ENCODE measurements around the gene PLS1. TPM values are rescaled to one million over a fixed set of nuclear protein-coding genes. Genes with fewer than 3 reads are reported as not detected.

The PLS1 gene
- total RNA-seq, 1 experiment from 2014 or later, result 36.1 TPM

GRCh38 chr3:142657033-142657432 lies 60.8 kb downstream of the PLS1 start:
- H3K4me3 ChIP-seq (ENCODE audit: low read depth in 2 of 2, low read length in 2 of 2), result no peak overlapping the region
- CTCF ChIA-PET, result no interaction called here
- H3K9me3 ChIP-seq (ENCODE audit: control insufficient read depth, insufficient read depth, low read depth, low read length), result no peaks in the 10 kb centered on the region
- intact Hi-C loops (cut with micrococcal nuclease; ENCODE audit: unreplicated experiment), result no loop called here
- H3K36me3 ChIP-seq (ENCODE audit: control insufficient read depth, insufficient read depth, low read length), result no peaks in the 10 kb centered on the region
- no TSS peak for BruUV-seq (replicated peaks)
- no peak for DNase-seq (ENCODE audit: low read depth, low spot score)
- no peaks in the 10 kb centered on the region for H3K27me3 ChIP-seq (ENCODE audit: control insufficient read depth, insufficient read depth, low read length)
- H3K4me1 ChIP-seq (ENCODE audit: control insufficient read depth, insufficient read depth, low read length), result peaks cover 6% of the 10 kb centered on the region; the same call in 1 of the 2 replicates
- TF ChIP-seq POLR2AphosphoS5 (IDR thresholded peaks at IDR 0.05; ENCODE audit: low read depth, low read length), result no peak
- TF ChIP-seq REST (IDR thresholded peaks at IDR 0.05; ENCODE audit: insufficient read depth in 1 of 2, low read depth in 2 of 2, low read length in 1 of 2), result no peak
- TF ChIP-seq TCF7L2 (IDR thresholded peaks at IDR 0.05; ENCODE audit: low read depth, low read length), result no peak
- TF ChIP-seq SIN3A (IDR thresholded peaks at IDR 0.05; ENCODE audit: borderline replicate concordance, insufficient read depth, low read depth, low read length), result no peak
- TF ChIP-seq CTCF (IDR thresholded peaks at IDR 0.05), result no peak
- 0 out of 2 replicates have a peak, but pooled peaks have one; percentile 42 for ATAC-seq
- POLR2A ChIA-PET, result no interaction called here
- H3K27ac ChIP-seq (ENCODE audit: low read length), result no peak overlapping the region
- in situ Hi-C loops (cut with HindIII; ENCODE audit: low pct_unique_long_range_greater_than_20kb, low sequenced_read_pairs), result no loop called here

- Histone ChIP-seq H3K4me1 (ENCODE audit: control insufficient read depth, insufficient read depth, low read length) (peaks cover 6% of the 10 kb centered on the region; the same call in 1 of the 2 replicates), H3K27me3 (ENCODE audit: control insufficient read depth, insufficient read depth, low read length) (no peaks in the 10 kb centered on the region), H3K9me3 (ENCODE audit: control insufficient read depth, insufficient read depth, low read depth, low read length) (no peaks in the 10 kb centered on the region), H3K27ac (ENCODE audit: low read length) (peak overlapping the region; percentile 31; the same call in 1 of the 2 replicates), H3K4me3 (ENCODE audit: low read depth in 2 of 2, low read length in 2 of 2) (no peak overlapping the region), H3K36me3 (ENCODE audit: control insufficient read depth, insufficient read depth, low read length) (no peaks in the 10 kb centered on the region)
- ChIA-PET POLR2A (interaction anchor here (0.6 kb wide), 1 partner anchor 77 kb away, joined by 3 read pairs; no protein-coding TSS in a partner anchor), CTCF (no interaction called here)
- ATAC-seq (peak; percentile 82), DNase-seq (ENCODE audit: low read depth, low spot score) (no peak)
- BruUV-seq (replicated peaks), result no TSS peak
- intact Hi-C loops (cut with micrococcal nuclease; ENCODE audit: unreplicated experiment) (no loop called here), in situ Hi-C loops (cut with HindIII; ENCODE audit: low pct_unique_long_range_greater_than_20kb, low sequenced_read_pairs) (no loop called here)
- TF ChIP-seq TCF7L2 (IDR thresholded peaks at IDR 0.05; ENCODE audit: low read depth, low read length) (no peak), REST (IDR thresholded peaks at IDR 0.05; ENCODE audit: insufficient read depth in 1 of 2, low read depth in 2 of 2, low read length in 1 of 2) (no peak), CTCF (IDR thresholded peaks at IDR 0.05) (peak; percentile 45; the same call in 1 of the 2 replicates), SIN3A (IDR thresholded peaks at IDR 0.05; ENCODE audit: borderline replicate concordance, insufficient read depth, low read depth, low read length) (no peak), POLR2AphosphoS5 (IDR thresholded peaks at IDR 0.05; ENCODE audit: low read depth, low read length) (no peak)
Observed at GRCh38 chr3:142660383-142660782, 64.2 kb downstream of the PLS1 start.
